Epithelial cell of esophagus (primary cell): ENCODE results near the gene EXOSC3.
A peak's percentile ranks its signal among the peaks of the same experiment; 100 is the strongest.
"Not testable (repeated sequence)": the region's sequence is repeated elsewhere in the genome, so short reads cannot be mapped to it uniquely, and the experiment has no call there.

ENCODE experiments used
- DNase-seq: peaks from one replicate; pipeline ENCODE4 v3.0.0; 2010; ENCODE audit warnings: low read depth
- H3K4me3 ChIP-seq: 2 replicates; pipeline ENCODE4 v1.5.1; 2011; ENCODE audit warnings: mild to moderate bottlenecking, low read length, control low read depth
- CTCF ChIP-seq: IDR thresholded peaks from 2 replicates; pipeline ENCODE4 v1.5.1; 2011; ENCODE audit warnings: low read depth, mild to moderate bottlenecking, low read length, control low read depth, inconsistent platforms; ENCODE audit not compliant: insufficient read depth; ENCODE audit errors: missing control alignments

The EXOSC3 gene

GRCh38 chr9:37769995-37770394 is 14.9 kb downstream of the EXOSC3 start:
- no peak for DNase-seq
- no peak overlapping the region for H3K4me3 ChIP-seq
- no peak for TF ChIP-seq CTCF

- no peak for DNase-seq
Measured at GRCh38 chr9:37769306-37769705, 15.6 kb downstream of the EXOSC3 start.

GRCh38 chr9:37765263-37765662 is 19.6 kb downstream of the EXOSC3 start:
- not testable (repeated sequence) for DNase-seq, H3K4me3 ChIP-seq

More at GRCh38 chr9:37769306-37769705, 15.6 kb downstream of the EXOSC3 start:
- no peak for TF ChIP-seq CTCF
- H3K4me3 ChIP-seq, result no peak overlapping the region

- TF ChIP-seq CTCF, result no peak
- no peak overlapping the region for H3K4me3 ChIP-seq
- DNase-seq, result peak; percentile 44
Measured at GRCh38 chr9:37761511-37761910, 23.4 kb downstream of the EXOSC3 start.

- DNase-seq, result peak; percentile 58
- no peak overlapping the region for H3K4me3 ChIP-seq
- TF ChIP-seq CTCF, result no peak
Measured at GRCh38 chr9:37760416-37761161, 24.3 kb downstream of the EXOSC3 start.

- no peak for TF ChIP-seq CTCF
- no peak overlapping the region for H3K4me3 ChIP-seq
- DNase-seq, result no peak
Measured at GRCh38 chr9:37758747-37759146, 26.1 kb downstream of the EXOSC3 start.

- peak within 1 kb of the TSS; percentile 97 for H3K4me3 ChIP-seq
- TF ChIP-seq CTCF, result no peak
- DNase-seq, result peak; percentile 69
Measured at GRCh38 chr9:37753489-37754190, 31.2 kb downstream of the EXOSC3 start, which contains the start of gene TRMT10B. TRMT10B (plus strand) TSS chr9:37753805; CDS start chr9:37761932, 8,127 bp downstream.
